A549 (cell line): ENCODE measurements around the gene ZER1. TPM values are rescaled to one million over a fixed set of nuclear protein-coding genes. Genes with fewer than 3 reads are reported as not detected.
A peak's percentile ranks its signal among the peaks of the same experiment; 100 is the strongest.

ENCODE experiments used
- ATAC-seq, 2 experiments: fragments of 200-7000 bp in 1 of 2; fragments of >200 bp in 1 of 2; cut with Nextera tagmentation in 1 of 2; cut with Tn5 transposase in 1 of 2; 3 replicates each; pipeline versions ENCODE4 v1.8.0 to v1.9.1; 2018 to 2020; ENCODE audit warnings: mild to moderate bottlenecking in 1 of 2, moderate library complexity in 1 of 2
- CTCF ChIA-PET: fragments of 300-600 bp; sonication (Branson Sonifier 250); formaldehyde crosslinking; extraction: SDS; loops from one replicate; lab custom pipeline; 2021; ENCODE audit warnings: antibody characterized with exemption, inconsistent platforms; lab: Yijun Ruan, JAX
- POLR2A ChIA-PET: fragments of 350-600 bp; formaldehyde crosslinking; extraction: SDS; loops from one replicate; lab custom pipeline; 2021; ENCODE audit warnings: antibody characterized with exemption, inconsistent platforms; lab: Yijun Ruan, JAX
- DNase-seq, 2 experiments: peaks; one replicate each; pipeline versions ENCODE4 v3.0.0 to v3.0.0-alpha.2; 2011 to 2016; ENCODE audit warnings: low read depth in 1 of 2, low spot score in 1 of 2
- FAIRE-seq: peaks from 2 replicates; lab custom pipeline; 2011; peaks lifted over from hg19 to GRCh38; lab: Jason Lieb, UNC
- H3K27ac ChIP-seq, 2 experiments: fragments of >200 bp; sonication (Bioruptor Twin); formaldehyde crosslinking; 3 replicates each; pipeline ENCODE4 v1.5.1; 2016 to 2017
- H3K4me1 ChIP-seq: fragments of >200 bp; sonication (Bioruptor Twin); formaldehyde crosslinking; 3 replicates; pipeline ENCODE4 v1.6.1; 2016
- H3K4me2 ChIP-seq: fragments of >200 bp; sonication (Bioruptor Twin); formaldehyde crosslinking; 3 replicates; pipeline ENCODE4 v1.6.1; 2016
- H3K4me3 ChIP-seq: fragments of >200 bp; sonication (Bioruptor Twin); formaldehyde crosslinking; 3 replicates; pipeline ENCODE4 v1.5.1; 2016
- H3K9me3 ChIP-seq: fragments of >200 bp; sonication (Bioruptor Twin); formaldehyde crosslinking; 3 replicates; pipeline ENCODE4 v1.6.1; 2016
- CBX2 ChIP-seq: fragments of 200-600 bp; sonication (generic); IDR thresholded peaks from 2 replicates; pipeline ENCODE4 v1.6.1; 2016; ENCODE audit warnings: low read depth, mild to moderate bottlenecking, borderline replicate concordance
- CHD4 ChIP-seq: fragments of 200-600 bp; sonication (generic); IDR thresholded peaks from 2 replicates; pipeline ENCODE4 v1.6.1; 2016; ENCODE audit warnings: antibody characterized with exemption, mild to moderate bottlenecking, borderline replicate concordance
- CTCF ChIP-seq: fragments of >200 bp; sonication (Bioruptor Twin); formaldehyde crosslinking; IDR thresholded peaks from 3 replicates; pipeline ENCODE4 v1.5.1; 2016
- ELK1 ChIP-seq: fragments of 150-350 bp; IDR thresholded peaks from 2 replicates; pipeline ENCODE4 v1.6.1; 2014; ENCODE audit warnings: low read depth, mild to moderate bottlenecking, low read length
- EP300 ChIP-seq, 2 experiments: fragments of >200 bp; sonication (Bioruptor Twin); formaldehyde crosslinking; IDR thresholded peaks; 2 replicates in 1 of 2; 3 replicates in 1 of 2; pipeline ENCODE4 v1.6.1; 2016 to 2017
- FOSB ChIP-seq: fragments of 250-450 bp; sonication (Bioruptor Pico); IDR thresholded peaks from 2 replicates; pipeline ENCODE4 v1.5.0; 2020; ENCODE audit warnings: mild to moderate bottlenecking, moderate library complexity
- FOXS1 ChIP-seq: fragments of 250-450 bp; sonication (Bioruptor Pico); IDR thresholded peaks from 2 replicates; pipeline ENCODE4 v1.5.0; 2020; ENCODE audit warnings: mild to moderate bottlenecking, moderate library complexity
- HES2 ChIP-seq: fragments of >200 bp; sonication (Bioruptor Twin); formaldehyde crosslinking; IDR thresholded peaks from 2 replicates; pipeline ENCODE4 v1.6.1; 2016
- HEYL ChIP-seq: fragments of 250-450 bp; sonication (Bioruptor Pico); IDR thresholded peaks from 2 replicates; pipeline ENCODE4 v1.8.0; 2021; ENCODE audit warnings: mild to moderate bottlenecking, moderate library complexity
- HOXB13 ChIP-seq: fragments of 250-450 bp; sonication (Bioruptor Pico); IDR thresholded peaks from 2 replicates; pipeline ENCODE4 v1.5.0; 2020; ENCODE audit warnings: low read depth, mild to moderate bottlenecking, moderate library complexity
- KDM1A ChIP-seq: fragments of 200-600 bp; sonication (generic); IDR thresholded peaks from 2 replicates; pipeline ENCODE4 v1.6.1; 2016; ENCODE audit warnings: low read depth, mild to moderate bottlenecking
- KDM5A ChIP-seq: fragments of 200-600 bp; sonication (generic); IDR thresholded peaks from 2 replicates; pipeline ENCODE4 v1.6.1; 2016; ENCODE audit warnings: antibody characterized with exemption, mild to moderate bottlenecking
- MAX ChIP-seq: IDR thresholded peaks from 2 replicates; pipeline ENCODE4 v1.6.1; 2012
- MAZ ChIP-seq: fragments of 150-350 bp; IDR thresholded peaks from 2 replicates; pipeline ENCODE4 v1.6.1; 2014; ENCODE audit warnings: antibody characterized with exemption, low read depth, low read length, borderline replicate concordance
- MYC ChIP-seq: IDR thresholded peaks from 2 replicates; pipeline ENCODE4 v1.6.1; 2012; ENCODE audit warnings: mild to moderate bottlenecking, inconsistent platforms, low read length, improper control_type of control experiment, borderline replicate concordance
- NFE2L2 ChIP-seq: fragments of 150-350 bp; conservative IDR thresholded peaks from 2 replicates; pipeline ENCODE4 v1.6.1; 2014; ENCODE audit warnings: low read length
- NPAS2 ChIP-seq: fragments of 250-450 bp; sonication (Bioruptor Pico); IDR thresholded peaks from 2 replicates; pipeline ENCODE4 v1.8.0; 2022; ENCODE audit warnings: mild to moderate bottlenecking, moderate library complexity, borderline replicate concordance
- POLR2A ChIP-seq: IDR thresholded peaks from 2 replicates; pipeline ENCODE4 v1.6.1; 2012; ENCODE audit warnings: mild to moderate bottlenecking, low read length
- POLR2AphosphoS2 ChIP-seq: conservative IDR thresholded peaks from 2 replicates; pipeline ENCODE4 v1.6.1; 2012; ENCODE audit warnings: low read length, improper control_type of control experiment, inconsistent platforms
- RAD21 ChIP-seq, 2 experiments: fragments of >200 bp in 1 of 2; sonication (Bioruptor Twin) in 1 of 2; formaldehyde crosslinking in 1 of 2; IDR thresholded peaks in 1 of 2; conservative IDR thresholded peaks in 1 of 2; 2 replicates in 1 of 2; 3 replicates in 1 of 2; pipeline ENCODE4 v1.6.1; 2012 to 2018; ENCODE audit warnings: inconsistent platforms in 1 of 2
- RCOR1 ChIP-seq: fragments of 150-350 bp; IDR thresholded peaks from 2 replicates; pipeline ENCODE4 v1.6.1; 2014; ENCODE audit warnings: antibody characterized with exemption, low read length, low read depth
- REST ChIP-seq: fragments of 200-600 bp; sonication (generic); IDR thresholded peaks from 2 replicates; pipeline ENCODE4 v1.6.1; 2016; ENCODE audit warnings: antibody characterized with exemption, mild to moderate bottlenecking, moderate library complexity
- RNF2 ChIP-seq: fragments of 200-600 bp; sonication (generic); IDR thresholded peaks from 2 replicates; pipeline ENCODE4 v1.6.1; 2016; ENCODE audit warnings: low read depth, mild to moderate bottlenecking, antibody characterized with exemption, moderate library complexity, borderline replicate concordance
- SREBF2 ChIP-seq: fragments of 450-650 bp; IDR thresholded peaks from 2 replicates; pipeline ENCODE4 v1.6.1; 2014; ENCODE audit warnings: mild to moderate bottlenecking, moderate library complexity
- ZC3H11A ChIP-seq: fragments of 450-650 bp; IDR thresholded peaks from 2 replicates; pipeline ENCODE4 v1.6.1; 2014; ENCODE audit warnings: antibody characterized with exemption, mild to moderate bottlenecking
- ZFP36 ChIP-seq: fragments of 450-650 bp; IDR thresholded peaks from 2 replicates; pipeline ENCODE4 v1.6.1; 2014; ENCODE audit warnings: borderline replicate concordance; ENCODE audit not compliant: partially characterized antibody
- ZNF302 ChIP-seq: fragments of 250-450 bp; sonication (Bioruptor Pico); IDR thresholded peaks from 2 replicates; pipeline ENCODE4 v1.9.0; 2021; ENCODE audit warnings: inconsistent platforms, mild to moderate bottlenecking, moderate library complexity
- WGBS: methylation state at CpG from one replicate; pipeline ENCODE4 v1.1.6; 2017; ENCODE audit errors: missing lambda C conversion rate; 5-methylcytosine and 5-hydroxymethylcytosine counted together
- polyA plus RNA-seq, 4 experiments: library from polyadenylated mRNA; depleted of rRNA in 3 of 4; stranded (reverse); fragments of >200 nt; fragmentation: RNase III in 1 of 4; extraction: RNeasy Plus Mini Kit Qiagen cat#74134 plus additional on column Dnase treatment in 1 of 4; gene quantifications; 2 replicates in 3 of 4; 3 replicates in 1 of 4; pipeline ENCODE4 v1.2.3, GENCODE V29; 2011 to 2017

ZER1 gene
- polyA plus RNA-seq, 2 of the 4 experiments (the other 2 are of a cell fraction), result 9.1 to 13.4 TPM

GRCh38 chr9:128770286-128771030 is 1.3 kb downstream of the ZER1 start:
- no peaks in the 10 kb centered on the region for H3K9me3 ChIP-seq
- 85% methylated on average over 11 of the region's 11 CpGs for WGBS
- FAIRE-seq, result no peak
- DNase-seq, result no peak
- peak overlapping the region; percentile 76 for H3K4me3 ChIP-seq
- H3K4me2 ChIP-seq, result peak overlapping the region; percentile 85
- ATAC-seq, result no peak
- ChIA-PET POLR2A (interaction anchor here (0.6 to 1.5 kb wide), 2 partner anchors 18 to 1776 kb away, joined by 4 read pairs; no protein-coding TSS in a partner anchor), CTCF (interaction anchor here (0.9 to 1.7 kb wide), 4 partner anchors 36 to 48 kb away, joined by 5 to 6 read pairs (median 6); partner anchors contain the start of gene ENDOG)
- H3K4me1 ChIP-seq, result peaks cover 10% of the 10 kb centered on the region; the same call in 2 of the 3 replicates
- H3K27ac ChIP-seq, result no peak overlapping the region; a peak in 1 of 6 replicates
- no peak for TF ChIP-seq KDM1A
- TF ChIP-seq POLR2AphosphoS2, result no peak
- TF ChIP-seq SREBF2, result no peak
- no peak for TF ChIP-seq EP300 (IDR thresholded peaks at IDR 0.05)
- no peak for TF ChIP-seq ELK1
- no peak for TF ChIP-seq ZC3H11A
- no peak for TF ChIP-seq RAD21 (conservative IDR thresholded peaks at IDR 0.05 in 1 of 2, IDR thresholded peaks at IDR 0.05 in 1 of 2)
- TF ChIP-seq RNF2, result no peak
- no peak for TF ChIP-seq NFE2L2
- no peak for TF ChIP-seq REST
- no peak for TF ChIP-seq HES2
- no peak for TF ChIP-seq HOXB13 (CRISPR knock-in tag)
- no peak for TF ChIP-seq HEYL (CRISPR knock-in tag)

- CTCF ChIA-PET, result interaction anchor here (1.0 to 2.0 kb wide), 2 partner anchors 28 to 35 kb away, joined by 3 to 6 read pairs; no protein-coding TSS in a partner anchor
- H3K9me3 ChIP-seq, result no peaks in the 10 kb centered on the region
- DNase-seq (no peak), ATAC-seq (no peak), FAIRE-seq (no peak)
- POLR2A ChIA-PET, result no interaction called here
- H3K4me1 ChIP-seq, result peaks cover 17% of the 10 kb centered on the region; the same call in 2 of the 3 replicates
- 90% methylated on average over 6 of the region's 6 CpGs for WGBS
- H3K4me2 ChIP-seq, result no peak overlapping the region
- no peak overlapping the region for H3K4me3 ChIP-seq
- no peak overlapping the region for H3K27ac ChIP-seq
- no peak for TF ChIP-seq RAD21 (conservative IDR thresholded peaks at IDR 0.05 in 1 of 2, IDR thresholded peaks at IDR 0.05 in 1 of 2)
- TF ChIP-seq CTCF, result no peak
- no peak for TF ChIP-seq KDM1A
- no peak for TF ChIP-seq ZFP36
- no peak for TF ChIP-seq ZNF302 (CRISPR knock-in tag)
- TF ChIP-seq RCOR1, result no peak
- TF ChIP-seq CHD4, result no peak
- TF ChIP-seq CBX2, result no peak
- no peak for TF ChIP-seq EP300 (IDR thresholded peaks at IDR 0.05)
- TF ChIP-seq MAZ, result no peak
- TF ChIP-seq SREBF2, result no peak
- TF ChIP-seq POLR2A, result no peak
- no peak for TF ChIP-seq MYC
- TF ChIP-seq FOSB (CRISPR knock-in tag), result no peak
- TF ChIP-seq MAX, result no peak
- no peak for TF ChIP-seq KDM5A
- TF ChIP-seq NPAS2, result no peak
- TF ChIP-seq FOXS1 (CRISPR knock-in tag), result no peak
These were observed 3.1 kb downstream of the ZER1 start for GRCh38 chr9:128768606-128769005.
